Embryonic facial prominence (tissue), 1 donor: ENCODE measurements around the gene MICA.
"Not testable (repeated sequence)": the region's sequence is repeated elsewhere in the genome, so short reads cannot be mapped to it uniquely, and the experiment has no call there.

Experiments used
- DNase-seq: peaks from one replicate; pipeline ENCODE4 v3.0.0-alpha.2; 2016; ENCODE audit errors: extremely low spot score

MICA gene

GRCh38 chr6:31412506-31412905, 9.1 kb downstream of the MICA start:
- DNase-seq, result no peak

GRCh38 chr6:31414148-31414770, 10.9 kb downstream of the MICA start:
- not testable (repeated sequence) for DNase-seq

GRCh38 chr6:31414771-31415265, 11.4 kb downstream of the MICA start:
- DNase-seq, result no peak

DNA sequence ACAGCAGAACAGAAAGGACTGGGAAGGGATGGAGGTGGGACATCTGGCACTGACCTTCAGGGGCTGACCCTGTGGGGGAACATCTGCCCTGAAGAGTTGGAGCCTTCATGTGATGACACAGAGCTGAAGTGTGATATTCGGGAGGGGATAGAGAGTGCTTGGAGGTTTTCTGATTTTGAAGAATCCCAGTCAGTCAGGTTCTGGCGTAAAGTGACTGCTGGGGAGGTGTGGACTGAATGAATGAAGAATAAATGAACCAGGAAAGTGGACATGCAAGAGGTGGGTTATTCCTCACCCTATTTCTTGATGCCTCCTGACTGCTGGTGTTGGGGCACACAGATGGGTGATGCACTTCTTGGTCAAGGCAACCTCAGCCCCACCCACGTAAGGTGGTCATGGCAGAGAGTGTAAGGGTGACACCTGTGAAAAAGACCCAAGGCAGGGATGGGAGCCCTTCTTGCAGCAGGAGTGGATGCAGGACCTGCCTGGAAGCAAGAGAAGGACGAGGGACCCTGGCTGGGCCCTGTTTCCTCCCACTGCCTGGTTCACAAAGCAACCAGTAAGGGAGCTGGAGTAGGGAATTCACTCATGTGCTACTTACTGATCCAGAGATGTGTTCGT, 13.1 kb downstream of the MICA start:
- no peak for DNase-seq

DNA sequence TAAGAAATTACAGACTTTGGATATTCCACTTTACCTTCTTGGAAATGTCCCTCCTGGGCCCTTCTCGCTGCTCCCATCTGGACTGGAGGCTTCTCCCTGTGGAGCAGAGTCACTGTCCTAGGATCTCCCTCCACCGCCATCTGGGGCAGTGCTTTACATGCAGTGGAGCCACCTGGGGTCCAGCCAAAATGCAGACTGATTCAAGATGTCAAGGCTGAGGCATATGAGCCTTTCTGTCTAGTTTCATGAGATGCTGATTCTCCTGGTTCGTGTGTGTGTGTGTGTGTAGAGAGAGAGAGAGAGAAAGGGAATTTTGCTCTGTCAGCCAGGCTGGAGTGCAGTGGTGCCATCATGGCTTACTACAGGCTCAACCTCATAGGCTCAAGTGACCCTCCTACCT, 14.9 kb downstream of the MICA start:
- no peak for DNase-seq

DNA sequence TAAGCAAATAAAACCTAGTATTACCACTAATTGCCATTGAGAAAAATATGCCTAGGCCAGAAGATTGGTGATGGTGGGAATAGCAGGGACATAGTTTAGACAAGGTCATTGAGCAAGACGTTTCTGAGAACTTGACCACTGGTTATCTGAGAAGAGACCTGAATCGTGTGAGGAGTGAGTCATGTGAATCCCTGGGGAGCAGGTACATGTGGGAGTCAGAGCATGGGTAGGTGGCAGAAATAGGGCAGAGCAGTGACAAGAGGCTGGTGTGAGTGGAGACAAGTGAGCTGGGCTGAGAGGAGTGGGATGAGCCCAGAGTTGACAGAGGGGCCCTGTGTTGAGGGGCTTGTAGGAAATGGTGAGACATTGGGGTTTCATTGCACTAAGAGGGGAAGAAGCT, 16.4 kb downstream of the MICA start:
- DNase-seq, result no peak

GRCh38 chr6:31420546-31420945, 17.2 kb downstream of the MICA start:
- DNase-seq, result no peak

GRCh38 chr6:31422587-31422986, 19.2 kb downstream of the MICA start:
- no peak for DNase-seq

- no peak for DNase-seq
These were observed 20.2 kb downstream of the MICA start for GRCh38 chr6:31423550-31423949.

DNA sequence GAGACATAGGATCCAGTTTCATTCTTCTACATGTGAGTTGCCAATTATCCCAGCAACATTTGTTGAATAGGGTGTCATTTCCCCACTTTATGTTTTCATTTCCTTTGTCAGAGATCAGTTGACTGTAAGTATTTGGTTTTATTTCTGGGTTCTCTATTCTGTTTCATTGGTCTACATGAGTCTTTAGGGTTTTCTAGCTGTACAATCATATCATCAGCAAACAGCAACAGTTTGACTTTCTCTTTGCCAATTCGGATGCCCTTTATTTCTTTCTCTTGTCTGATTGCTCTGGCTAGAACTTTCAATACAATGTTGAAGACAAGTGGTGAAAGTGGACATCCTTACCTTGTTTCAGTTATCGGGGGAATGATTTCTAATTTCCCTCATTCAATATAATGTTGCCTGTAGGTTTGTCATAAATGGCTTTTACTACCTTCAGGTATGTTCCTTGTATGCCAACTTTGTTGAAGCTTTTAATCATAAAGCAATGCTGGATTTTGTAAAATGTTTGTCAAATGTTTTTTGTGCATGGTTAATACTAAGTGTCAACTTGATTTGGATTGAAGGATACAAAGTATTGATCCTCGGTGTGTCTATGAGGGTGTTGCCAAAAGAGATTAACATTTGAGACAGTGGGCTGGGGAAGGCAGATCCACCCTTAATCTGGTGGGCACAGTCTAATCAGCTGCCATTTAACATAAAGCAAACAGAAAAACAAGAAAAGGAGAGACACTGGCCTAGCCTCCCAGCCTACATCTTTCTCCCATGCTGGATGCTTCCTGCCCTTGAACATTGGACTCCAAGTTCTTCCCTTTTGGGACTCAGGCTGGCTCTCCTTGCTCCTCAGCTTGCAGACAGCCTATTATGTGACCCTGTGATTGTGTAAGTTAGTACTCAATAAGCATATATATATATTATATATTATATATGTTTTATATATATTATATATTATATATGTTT, 23.3 kb downstream of the MICA start:
- DNase-seq, result no peak

- DNase-seq, result no peak
These were observed 27.1 kb downstream of the MICA start for GRCh38 chr6:31430449-31430848.

GRCh38 chr6:31435051-31435450, 31.7 kb downstream of the MICA start:
- DNase-seq, result not testable (repeated sequence)

DNA sequence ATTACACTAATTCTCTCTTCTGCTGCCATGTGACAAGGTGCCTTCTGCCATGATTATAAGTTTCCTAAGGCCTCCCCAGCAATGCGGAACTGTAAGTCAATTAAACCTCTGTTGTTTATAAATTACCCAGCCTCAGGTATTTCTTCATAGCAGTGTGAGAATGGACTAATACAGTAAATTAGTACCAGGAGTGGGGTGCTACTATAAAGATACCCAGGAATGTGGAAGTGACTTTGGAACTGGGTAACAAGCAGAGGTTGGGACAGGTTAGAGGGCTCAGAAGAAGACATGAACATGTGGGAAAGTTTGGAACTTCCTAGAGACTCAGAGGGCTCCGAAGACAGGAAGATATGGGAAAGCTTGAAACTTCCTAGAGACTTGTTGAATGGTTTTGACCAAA, 34.8 kb downstream of the MICA start:
- DNase-seq, result no peak

GRCh38 chr6:31438677-31439076, 35.3 kb downstream of the MICA start:
- no peak for DNase-seq

- DNase-seq, result no peak
These were observed 38.2 kb downstream of the MICA start for GRCh38 chr6:31441365-31442267.

GRCh38 chr6:31446481-31446880, 43.1 kb downstream of the MICA start:
- no peak for DNase-seq

GRCh38 chr6:31446999-31447789, 43.8 kb downstream of the MICA start:
- DNase-seq, result not testable (repeated sequence)

GRCh38 chr6:31450751-31451150, 47.4 kb downstream of the MICA start:
- DNase-seq, result no peak

GRCh38 chr6:31452859-31453258, 49.5 kb downstream of the MICA start:
- no peak for DNase-seq

DNA sequence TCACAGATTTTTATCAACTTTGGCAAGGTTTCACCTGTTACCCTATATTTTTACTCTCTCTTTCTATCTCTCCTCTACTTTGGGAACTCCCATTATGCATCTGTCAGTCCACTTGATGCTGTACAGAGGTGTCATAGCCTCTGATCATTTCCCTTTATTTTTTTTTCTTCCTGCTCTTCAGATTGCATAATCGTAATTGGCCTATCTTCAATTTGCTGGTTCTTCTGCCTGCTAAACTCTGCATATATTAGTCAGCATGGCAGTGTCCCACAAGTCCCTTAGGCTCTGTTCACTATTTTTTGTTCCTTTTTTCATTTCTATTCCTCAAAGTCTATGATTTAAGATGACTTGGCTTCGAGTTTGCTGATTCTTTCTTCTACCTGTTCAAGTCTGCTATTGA, 49.9 kb downstream of the MICA start:
- DNase-seq, result no peak

DNA sequence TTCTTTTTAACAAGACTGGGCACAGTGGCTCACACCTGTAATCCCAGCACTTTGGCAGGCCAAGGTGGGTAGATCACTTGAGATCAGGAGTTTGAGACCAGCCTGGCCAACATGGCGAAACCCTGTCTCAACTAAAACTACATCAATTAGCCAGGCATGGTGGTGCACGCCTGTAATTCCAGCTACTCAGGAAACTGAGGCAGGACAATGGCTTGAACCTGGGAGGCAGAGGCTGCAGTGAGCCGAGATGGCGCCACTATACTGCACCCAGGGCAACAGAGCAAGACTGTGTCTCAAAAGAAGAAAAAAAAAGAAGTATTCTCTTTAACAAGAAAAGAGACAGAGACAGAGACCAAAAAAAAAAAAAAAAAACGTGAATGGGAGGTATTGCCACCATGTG, 56.5 kb downstream of the MICA start:
- not testable (repeated sequence) for DNase-seq
